ES-I3 (cell line): ENCODE measurements around the gene GRK5.
"Not testable (repeated sequence)": the region's sequence is repeated elsewhere in the genome, so short reads cannot be mapped to it uniquely, and the experiment has no call there.

Source experiments
- H3K36me3 ChIP-seq: 2 replicates; pipeline ENCODE4 v1.6.1; 2013; ENCODE audit warnings: mild to moderate bottlenecking, low read length, control low read depth, moderate library complexity; ENCODE audit not compliant: insufficient read depth
- H3K4me1 ChIP-seq: 2 replicates; pipeline ENCODE4 v1.6.1; 2013; ENCODE audit warnings: mild to moderate bottlenecking, control low read depth, low read length; ENCODE audit not compliant: insufficient read depth
- H3K9ac ChIP-seq: 2 replicates; pipeline ENCODE4 v1.6.1; 2013; ENCODE audit warnings: low read depth, mild to moderate bottlenecking, low read length, moderate library complexity
- H3K9me3 ChIP-seq: 2 replicates; pipeline ENCODE4 v1.6.1; 2013; ENCODE audit warnings: mild to moderate bottlenecking, low read length, moderate library complexity; ENCODE audit not compliant: control insufficient read depth, insufficient read depth

GRK5 gene

GRCh38 chr10:119222537-119222936, 15.2 kb downstream of the GRK5 start:
- no peaks in the 10 kb centered on the region for H3K36me3 ChIP-seq
- H3K4me1 ChIP-seq = peaks cover 16% of the 10 kb centered on the region
- no peaks in the 10 kb centered on the region for H3K9me3 ChIP-seq
- no peak overlapping the region for H3K9ac ChIP-seq

GRCh38 chr10:119222966-119223386, 15.6 kb downstream of the GRK5 start:
- Histone ChIP-seq H3K9ac (no peak overlapping the region), H3K9me3 (no peaks in the 10 kb centered on the region), H3K36me3 (no peaks in the 10 kb centered on the region), H3K4me1 (peaks cover 16% of the 10 kb centered on the region)

- Histone ChIP-seq H3K36me3 (no peaks in the 10 kb centered on the region), H3K4me1 (peaks cover 16% of the 10 kb centered on the region), H3K9me3 (no peaks in the 10 kb centered on the region), H3K9ac (no peak overlapping the region)
Observed at GRCh38 chr10:119225083-119225658, 17.8 kb downstream of the GRK5 start.

GRCh38 chr10:119227825-119228224, 20.5 kb downstream of the GRK5 start:
- H3K9me3 ChIP-seq = no peaks in the 10 kb centered on the region
- peaks cover 2% of the 10 kb centered on the region; the same call in 1 of the 2 replicates for H3K4me1 ChIP-seq
- no peaks in the 10 kb centered on the region for H3K36me3 ChIP-seq
- H3K9ac ChIP-seq = no peak overlapping the region

GRCh38 chr10:119231654-119232053, 24.3 kb downstream of the GRK5 start:
- Histone ChIP-seq H3K9me3 (no peaks in the 10 kb centered on the region), H3K9ac (no peak overlapping the region), H3K4me1 (no peaks in the 10 kb centered on the region), H3K36me3 (no peaks in the 10 kb centered on the region)

- not testable (repeated sequence) for H3K4me1 ChIP-seq, H3K36me3 ChIP-seq, H3K9ac ChIP-seq, H3K9me3 ChIP-seq
Observed at GRCh38 chr10:119232439-119232838, 25.1 kb downstream of the GRK5 start.

GRCh38 chr10:119233123-119233820, 25.9 kb downstream of the GRK5 start:
- H3K4me1 ChIP-seq = peaks cover 9% of the 10 kb centered on the region; the same call in 1 of the 2 replicates
- H3K36me3 ChIP-seq = no peaks in the 10 kb centered on the region
- H3K9ac ChIP-seq = no peak overlapping the region
- no peaks in the 10 kb centered on the region for H3K9me3 ChIP-seq

- H3K4me1 ChIP-seq = peaks cover 11% of the 10 kb centered on the region; the same call in 1 of the 2 replicates
Observed at GRCh38 chr10:119233821-119234220, 26.4 kb downstream of the GRK5 start.

GRCh38 chr10:119235356-119235755, 28.0 kb downstream of the GRK5 start:
- Histone ChIP-seq H3K4me1 (peaks cover 11% of the 10 kb centered on the region; the same call in 1 of the 2 replicates), H3K9me3 (no peaks in the 10 kb centered on the region), H3K9ac (no peak overlapping the region), H3K36me3 (no peaks in the 10 kb centered on the region)

More at GRCh38 chr10:119233821-119234220, 26.4 kb downstream of the GRK5 start:
- Histone ChIP-seq H3K9ac (no peak overlapping the region), H3K9me3 (no peaks in the 10 kb centered on the region), H3K36me3 (no peaks in the 10 kb centered on the region)

GRCh38 chr10:119237722-119238436, 30.5 kb downstream of the GRK5 start:
- H3K9ac ChIP-seq = no peak overlapping the region

GRCh38 chr10:119238577-119238976, 31.2 kb downstream of the GRK5 start:
- no peak overlapping the region for H3K9ac ChIP-seq
- no peaks in the 10 kb centered on the region for H3K9me3 ChIP-seq
- H3K36me3 ChIP-seq = no peaks in the 10 kb centered on the region
- peaks cover 21% of the 10 kb centered on the region for H3K4me1 ChIP-seq

More at GRCh38 chr10:119237722-119238436, 30.5 kb downstream of the GRK5 start:
- Histone ChIP-seq H3K9me3 (no peaks in the 10 kb centered on the region), H3K36me3 (no peaks in the 10 kb centered on the region), H3K4me1 (peaks cover 21% of the 10 kb centered on the region)

GRCh38 chr10:119239015-119239414, 31.6 kb downstream of the GRK5 start:
- not testable (repeated sequence) for H3K9me3 ChIP-seq, H3K9ac ChIP-seq, H3K36me3 ChIP-seq
- H3K4me1 ChIP-seq = peaks cover 21% of the 10 kb centered on the region

- not testable (repeated sequence) for H3K9ac ChIP-seq, H3K36me3 ChIP-seq, H3K9me3 ChIP-seq
- peaks cover 21% of the 10 kb centered on the region for H3K4me1 ChIP-seq
Observed at GRCh38 chr10:119239630-119240029, 32.3 kb downstream of the GRK5 start.

GRCh38 chr10:119241066-119241465, 33.7 kb downstream of the GRK5 start:
- no peaks in the 10 kb centered on the region for H3K36me3 ChIP-seq
- H3K9me3 ChIP-seq = no peaks in the 10 kb centered on the region
- H3K9ac ChIP-seq = no peak overlapping the region
- H3K4me1 ChIP-seq = peaks cover 21% of the 10 kb centered on the region

- H3K4me1 ChIP-seq = peaks cover 21% of the 10 kb centered on the region
- no peak overlapping the region for H3K9ac ChIP-seq
- no peaks in the 10 kb centered on the region for H3K36me3 ChIP-seq
- no peaks in the 10 kb centered on the region for H3K9me3 ChIP-seq
Observed at GRCh38 chr10:119242186-119242585, 34.8 kb downstream of the GRK5 start.
